Measurements from ENCODE around the gene RPL10.

RPL10 gene

GRCh38 chrX:154431341-154431740 lies 33.2 kb downstream of the RPL10 start:
- DNase-seq: no peak

- no peak for DNase-seq
Observed at GRCh38 chrX:154432210-154432609, 34.0 kb downstream of the RPL10 start.

GRCh38 chrX:154433605-154434004 lies 35.4 kb downstream of the RPL10 start:
- no peak for DNase-seq

GRCh38 chrX:154434394-154435168 lies 36.4 kb downstream of the RPL10 start:
- no peak for DNase-seq

GRCh38 chrX:154435171-154435733 lies 37.1 kb downstream of the RPL10 start:
- no peak for DNase-seq

GRCh38 chrX:154436374-154436982 lies 38.3 kb downstream of the RPL10 start:
- DNase-seq: no peak

- DNase-seq: peak; percentile 49
Observed at GRCh38 chrX:154436983-154437752, 39.0 kb downstream of the RPL10 start, which contains the start of gene GDI1. Gene GDI1, plus strand, starts transcription at chrX:154437154. Its CDS starts 101 bp downstream, at chrX:154437255.

GRCh38 chrX:154437971-154438893 lies 40.1 kb downstream of the RPL10 start:
- no peak for DNase-seq

- DNase-seq: no peak
Observed at GRCh38 chrX:154439841-154440240, 41.7 kb downstream of the RPL10 start.

GRCh38 chrX:154440623-154441357 lies 42.6 kb downstream of the RPL10 start:
- DNase-seq: no peak

- no peak for DNase-seq
Observed at GRCh38 chrX:154441564-154441963, 43.4 kb downstream of the RPL10 start.

GRCh38 chrX:154441984-154442707 lies 44.0 kb downstream of the RPL10 start:
- no peak for DNase-seq

GRCh38 chrX:154443479-154443910 lies 45.3 kb downstream of the RPL10 start:
- DNase-seq: no peak

GRCh38 chrX:154443992-154444754 lies 46.0 kb downstream of the RPL10 start, which contains the start of gene FAM50A:
Gene FAM50A, plus strand, starts transcription at chrX:154444141. Its CDS starts 95 bp downstream, at chrX:154444236.
- peak; percentile 57 for DNase-seq

GRCh38 chrX:154444755-154445246 lies 46.6 kb downstream of the RPL10 start:
- DNase-seq: no peak

GRCh38 chrX:154445776-154446175 lies 47.6 kb downstream of the RPL10 start:
- DNase-seq: no peak

GRCh38 chrX:154446430-154446829 lies 48.3 kb downstream of the RPL10 start:
- no peak for DNase-seq

- DNase-seq: no peak
Observed at GRCh38 chrX:154448484-154448883, 50.3 kb downstream of the RPL10 start.

- no peak for DNase-seq
Observed at GRCh38 chrX:154449618-154450017, 51.4 kb downstream of the RPL10 start.

GRCh38 chrX:154450312-154450711 lies 52.1 kb downstream of the RPL10 start:
- no peak for DNase-seq
